ENCODE measurements around the gene KRT37. TPM values are rescaled to one million over a fixed set of nuclear protein-coding genes. Genes with fewer than 3 reads are reported as not detected.

Gene KRT37
- total RNA-seq, 2 experiments from 2014 or later, result not detected

Other genes with a start within 250 kb of the KRT37 start
- gene KRTAP4-2, start 246.4 kb downstream of the KRT37 start, total RNA-seq, result not detected
- not detected for gene KRTAP4-1, start 239.7 kb downstream of the KRT37 start, total RNA-seq
- gene KRTAP9-1, start 234.7 kb downstream of the KRT37 start, total RNA-seq, result not detected
- not detected for gene KRTAP9-2, start 197.9 kb downstream of the KRT37 start, total RNA-seq
- gene KRTAP9-3, start 192.1 kb downstream of the KRT37 start, total RNA-seq, result not detected
- not detected for gene KRTAP9-8, start 186.6 kb downstream of the KRT37 start, total RNA-seq
- gene KRTAP9-4, start 174.9 kb downstream of the KRT37 start, total RNA-seq, result not detected
- gene KRTAP9-9, start 169.2 kb downstream of the KRT37 start, total RNA-seq, result not detected
- not detected for gene KRTAP9-6, start 159.2 kb downstream of the KRT37 start, total RNA-seq
- gene KRTAP9-7, start 148.9 kb downstream of the KRT37 start, total RNA-seq, result not detected
- not detected for gene KRTAP29-1, start 121.7 kb downstream of the KRT37 start, total RNA-seq
- gene KRTAP16-1, start 115.3 kb downstream of the KRT37 start, total RNA-seq, result not detected
- gene KRTAP17-1, start 108.9 kb downstream of the KRT37 start, total RNA-seq, result not detected
- not detected for gene KRT33A, start 73.8 kb downstream of the KRT37 start, total RNA-seq
- gene KRT33B, start 54.8 kb downstream of the KRT37 start, total RNA-seq, result not detected
- gene KRT34, start 42.3 kb downstream of the KRT37 start, total RNA-seq, result not detected
- gene KRT31, start 27.0 kb downstream of the KRT37 start, total RNA-seq, result not detected
- not detected for gene KRT38, start 16.4 kb upstream of the KRT37 start, total RNA-seq
- gene KRT32, start 42.8 kb upstream of the KRT37 start, total RNA-seq, result not detected
- not detected for gene KRT35, start 56.6 kb upstream of the KRT37 start, total RNA-seq
- not detected for gene KRT36, start 65.3 kb upstream of the KRT37 start, total RNA-seq
- not detected for gene KRT13, start 81.0 kb upstream of the KRT37 start, total RNA-seq
- not detected for gene KRT15, start 94.3 kb upstream of the KRT37 start, total RNA-seq
- not detected for gene KRT19, start 103.7 kb upstream of the KRT37 start, total RNA-seq
- gene KRT9, start 147.5 kb upstream of the KRT37 start, total RNA-seq, result not detected
- not detected for gene KRT14, start 162.3 kb upstream of the KRT37 start, total RNA-seq
- not detected for gene KRT16, start 188.2 kb upstream of the KRT37 start, total RNA-seq
- gene KRT17, start 200.0 kb upstream of the KRT37 start, total RNA-seq, result under 1 TPM in 1 of 2 experiments, not detected in 1; 0.80 TPM

Data from activated CD8-positive, alpha-beta memory T cell treated with anti-CD3 and anti-CD28 coated beads, Interleukin-2, amount 10 ng/mL, durations not matched to agents 7 days and 5 days (primary cell).